Smooth muscle cell (in vitro differentiated cells): Measurements from ENCODE around the gene ACAD10. TPM values are rescaled to one million over a fixed set of nuclear protein-coding genes. Genes with fewer than 3 reads are reported as not detected.

ENCODE experiments used
- DNase-seq: peaks from one replicate; lab custom pipeline; 2025; ENCODE audit not compliant: unreplicated experiment; lab: John Stamatoyannopoulos, UW
- H2AFZ ChIP-seq: fragments of 200-600 bp; sonication (generic); 2 replicates; pipeline ENCODE4 v1.6.0; 2016; ENCODE audit warnings: antibody characterized with exemption, low read depth, mild to moderate bottlenecking
- H3F3A ChIP-seq: fragments of 200-600 bp; sonication (generic); 2 replicates; pipeline ENCODE4 v1.6.0; 2017; ENCODE audit warnings: antibody characterized with exemption, low read depth
- H3K27ac ChIP-seq: fragments of 200-600 bp; sonication (generic); 2 replicates; pipeline ENCODE4 v1.5.1; 2016; ENCODE audit warnings: low read depth, mild to moderate bottlenecking
- H3K27me3 ChIP-seq: fragments of 200-600 bp; sonication (generic); 2 replicates; pipeline ENCODE4 v1.6.1; 2016; ENCODE audit warnings: low read depth, mild to moderate bottlenecking
- H3K36me3 ChIP-seq: fragments of 200-600 bp; sonication (generic); 2 replicates; pipeline ENCODE4 v1.5.1; 2016; ENCODE audit warnings: low read depth
- H3K4me1 ChIP-seq: fragments of 200-600 bp; sonication (generic); 2 replicates; pipeline ENCODE4 v1.5.1; 2016; ENCODE audit warnings: low read depth
- H3K4me2 ChIP-seq: fragments of 200-600 bp; sonication (generic); 2 replicates; pipeline ENCODE4 v1.6.0; 2016; ENCODE audit warnings: mild to moderate bottlenecking
- H3K4me3 ChIP-seq: fragments of 200-600 bp; sonication (generic); 2 replicates; pipeline ENCODE4 v1.5.1; 2016; ENCODE audit warnings: mild to moderate bottlenecking
- H3K79me2 ChIP-seq: fragments of 200-600 bp; sonication (generic); 2 replicates; pipeline ENCODE4 v1.6.0; 2016; ENCODE audit warnings: low read depth, mild to moderate bottlenecking
- H3K9ac ChIP-seq: fragments of 200-600 bp; sonication (generic); 2 replicates; pipeline ENCODE4 v1.6.0; 2016; ENCODE audit warnings: low read depth
- H3K9me3 ChIP-seq: fragments of 200-600 bp; sonication (generic); replicated peaks from 2 replicates; pipeline ENCODE4 v1.5.1; 2016; ENCODE audit warnings: low read depth
- H4K20me1 ChIP-seq: fragments of 200-600 bp; sonication (generic); 2 replicates; pipeline ENCODE4 v1.6.0; 2016; ENCODE audit warnings: low read depth
- CTCF ChIP-seq: fragments of 200-600 bp; sonication (generic); IDR thresholded peaks from 2 replicates; pipeline ENCODE4 v1.5.1; 2017; ENCODE audit warnings: borderline replicate concordance, mild to moderate bottlenecking, antibody characterized with exemption; ENCODE audit not compliant: insufficient read depth, poor library complexity, severe bottlenecking
- WGBS: methylation state at CpG from one replicate; pipeline ENCODE4 v1.1.7; 2016; ENCODE audit warnings: low lambda C conversion rate; 5-methylcytosine and 5-hydroxymethylcytosine counted together
- polyA plus RNA-seq: library from polyadenylated mRNA; unstranded; fragments of >200 nt; fragmentation: Nextera tagmentation; extraction: Ambion mirVana; gene quantifications from 2 replicates; pipeline ENCODE4 v1.2.1, GENCODE V29; 2016
- total RNA-seq: library from RNA; depleted of rRNA; stranded (reverse); fragments of >200 nt; gene quantifications from 2 replicates; pipeline ENCODE4 v1.2.3, GENCODE V29; 2014

ACAD10 gene
- total and polyA plus RNA-seq, 2 experiments from 2014 or later: 13.4 to 14.9 TPM

GRCh38 chr12:111691262-111691661 is 5.4 kb downstream of the ACAD10 start:
- Histone ChIP-seq H3K79me2 (peaks cover 6% of the 10 kb centered on the region), H3K4me3 (no peak overlapping the region), H4K20me1 (no peaks in the 10 kb centered on the region), H3F3A (no peaks in the 10 kb centered on the region), H3K4me1 (peaks cover 8% of the 10 kb centered on the region), H3K9ac (no peak overlapping the region), H3K4me2 (no peak overlapping the region), H3K36me3 (no peaks in the 10 kb centered on the region), H3K27ac (no peak overlapping the region), H3K27me3 (no peaks in the 10 kb centered on the region), H3K9me3 (no peaks in the 10 kb centered on the region), H2AFZ (no peak overlapping the region)
- 95% methylated on average over 3 of the region's 3 CpGs for WGBS
- no peak for TF ChIP-seq CTCF
- DNase-seq: no peak

- no peak for TF ChIP-seq CTCF
- Histone ChIP-seq H3K9me3 (no peaks in the 10 kb centered on the region), H3F3A (no peaks in the 10 kb centered on the region), H3K4me3 (no peak overlapping the region), H4K20me1 (no peaks in the 10 kb centered on the region), H3K79me2 (peaks cover 3% of the 10 kb centered on the region), H3K36me3 (no peaks in the 10 kb centered on the region), H3K27ac (no peak overlapping the region), H3K4me2 (no peak overlapping the region), H3K4me1 (no peaks in the 10 kb centered on the region), H3K27me3 (no peaks in the 10 kb centered on the region), H2AFZ (no peak overlapping the region), H3K9ac (no peak overlapping the region)
- no peak for DNase-seq
- WGBS: 88% methylated on average over 15 of the region's 15 CpGs
These were observed 6.8 kb downstream of the ACAD10 start for GRCh38 chr12:111692575-111693210.

GRCh38 chr12:111693818-111694217 is 8.0 kb downstream of the ACAD10 start:
- Histone ChIP-seq H3K36me3 (no peaks in the 10 kb centered on the region), H2AFZ (no peak overlapping the region), H3K79me2 (no peaks in the 10 kb centered on the region), H3K4me1 (no peaks in the 10 kb centered on the region), H3K27ac (no peak overlapping the region), H3K4me2 (no peak overlapping the region), H3F3A (no peaks in the 10 kb centered on the region), H3K27me3 (no peaks in the 10 kb centered on the region), H3K9ac (no peak overlapping the region), H3K9me3 (no peaks in the 10 kb centered on the region), H3K4me3 (no peak overlapping the region), H4K20me1 (no peaks in the 10 kb centered on the region)
- DNase-seq: no peak
- 95% methylated on average over 5 of the region's 5 CpGs for WGBS
- no peak for TF ChIP-seq CTCF

GRCh38 chr12:111699962-111700361 is 14.1 kb downstream of the ACAD10 start:
- Histone ChIP-seq H3K4me2 (no peak overlapping the region), H3F3A (no peaks in the 10 kb centered on the region), H3K4me3 (no peak overlapping the region), H4K20me1 (no peaks in the 10 kb centered on the region), H3K9ac (no peak overlapping the region), H3K9me3 (no peaks in the 10 kb centered on the region), H3K79me2 (no peaks in the 10 kb centered on the region), H3K27ac (no peak overlapping the region), H3K27me3 (no peaks in the 10 kb centered on the region), H3K4me1 (no peaks in the 10 kb centered on the region), H2AFZ (no peak overlapping the region), H3K36me3 (peaks cover 10% of the 10 kb centered on the region)
- no peak for DNase-seq
- WGBS: 97% methylated on average over 2 of the region's 2 CpGs
- TF ChIP-seq CTCF: no peak
